BJ (cell line): ENCODE results near the gene NRP1. TPM values are rescaled to one million over a fixed set of nuclear protein-coding genes. Genes with fewer than 3 reads are reported as not detected.

ENCODE experiments used
- CTCF ChIA-PET: fragments of 350-600 bp; formaldehyde crosslinking; extraction: SDS; loops from one replicate; lab custom pipeline; 2021; ENCODE audit warnings: antibody characterized with exemption, inconsistent platforms; lab: Yijun Ruan, JAX
- POLR2A ChIA-PET: fragments of 300-600 bp; sonication (Branson Sonifier 250); formaldehyde crosslinking; extraction: SDS; loops from one replicate; lab custom pipeline; 2021; ENCODE audit warnings: antibody characterized with exemption; lab: Charles Lee
- DNase-seq: peaks from one replicate; pipeline ENCODE4 v3.0.0-alpha.2; 2011; ENCODE audit warnings: low read depth
- H3K27me3 ChIP-seq: 2 replicates; pipeline ENCODE4 v1.6.0; 2011; ENCODE audit warnings: low read length; ENCODE audit not compliant: control insufficient read depth, insufficient read depth
- H3K36me3 ChIP-seq: 2 replicates; pipeline ENCODE4 v1.5.1; 2011; ENCODE audit warnings: low read length; ENCODE audit not compliant: control insufficient read depth, insufficient read depth
- H3K4me3 ChIP-seq: 2 replicates; pipeline ENCODE4 v1.5.1; 2011; ENCODE audit warnings: low read depth, mild to moderate bottlenecking, control low read depth, low read length
- CTCF ChIP-seq: IDR thresholded peaks from 2 replicates; pipeline ENCODE4 v1.5.1; 2011; ENCODE audit warnings: low read depth, mild to moderate bottlenecking, control low read depth, inconsistent platforms, low read length, moderate library complexity; ENCODE audit not compliant: insufficient read depth
- polyA plus RNA-seq: library from polyadenylated mRNA; depleted of rRNA; stranded (reverse); fragments of >200 nt; gene quantifications from 2 replicates; pipeline ENCODE4 v1.2.3, GENCODE V29; 2011

The NRP1 gene
- polyA plus RNA-seq, 1 experiment: 141 TPM

GRCh38 chr10:33352615-33353014, 18.1 kb upstream of the NRP1 start:
- ChIA-PET POLR2A (no interaction called here), CTCF (no interaction called here)
- Histone ChIP-seq H3K27me3 (no peaks in the 10 kb centered on the region), H3K4me3 (no peak overlapping the region), H3K36me3 (no peaks in the 10 kb centered on the region)
- no peak for TF ChIP-seq CTCF
- no peak for DNase-seq

GRCh38 chr10:33352175-33352574, 17.7 kb upstream of the NRP1 start:
- Histone ChIP-seq H3K4me3 (no peak overlapping the region), H3K27me3 (no peaks in the 10 kb centered on the region), H3K36me3 (no peaks in the 10 kb centered on the region)
- POLR2A ChIA-PET: no interaction called here
- DNase-seq: no peak
- CTCF ChIA-PET: no interaction called here
- no peak for TF ChIP-seq CTCF

DNA sequence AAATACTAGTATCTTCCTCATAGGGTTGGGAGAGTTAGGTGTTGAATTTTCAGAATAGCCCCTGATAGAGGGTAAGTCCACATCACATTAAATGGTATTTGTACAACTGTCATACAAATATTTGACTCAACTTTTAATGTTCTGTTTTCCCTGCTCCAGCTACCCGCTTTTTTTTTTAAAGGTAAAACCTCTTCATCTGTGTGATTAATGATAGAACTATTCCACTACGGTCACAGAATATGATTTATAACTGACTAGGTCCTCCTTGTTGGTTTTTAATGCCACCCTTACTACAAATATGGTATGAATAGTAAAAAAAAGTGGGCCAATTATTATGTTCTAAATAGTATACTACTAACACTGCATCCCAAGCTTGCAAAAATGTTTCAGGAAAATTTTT, 15.6 kb upstream of the NRP1 start:
- Histone ChIP-seq H3K36me3 (no peaks in the 10 kb centered on the region), H3K4me3 (no peak overlapping the region), H3K27me3 (no peaks in the 10 kb centered on the region)
- no peak for DNase-seq
- ChIA-PET POLR2A (no interaction called here), CTCF (no interaction called here)
- TF ChIP-seq CTCF: no peak

DNA sequence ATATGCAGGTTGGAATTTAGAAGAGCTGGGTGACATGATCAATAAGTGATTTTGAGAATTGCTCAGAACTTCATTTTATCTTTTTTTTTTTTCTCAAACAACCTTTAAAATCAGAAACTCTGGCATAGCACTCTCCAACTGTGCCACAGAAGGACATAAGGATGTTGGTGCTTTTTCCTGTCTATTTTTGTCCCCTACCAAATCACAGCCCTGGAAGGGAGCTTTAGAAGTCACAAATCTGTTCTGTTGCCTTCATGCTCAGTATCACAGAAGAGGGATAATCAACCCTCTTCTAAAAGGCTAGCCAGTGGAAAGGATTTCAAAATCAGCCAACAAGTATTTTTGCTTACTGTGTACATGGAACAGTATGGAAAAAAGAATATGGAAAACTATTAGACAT, 14.8 kb upstream of the NRP1 start:
- TF ChIP-seq CTCF: no peak
- ChIA-PET CTCF (no interaction called here), POLR2A (no interaction called here)
- no peak overlapping the region for H3K4me3 ChIP-seq
- DNase-seq: no peak
- no peaks in the 10 kb centered on the region for H3K27me3 ChIP-seq
- H3K36me3 ChIP-seq: no peaks in the 10 kb centered on the region

DNA sequence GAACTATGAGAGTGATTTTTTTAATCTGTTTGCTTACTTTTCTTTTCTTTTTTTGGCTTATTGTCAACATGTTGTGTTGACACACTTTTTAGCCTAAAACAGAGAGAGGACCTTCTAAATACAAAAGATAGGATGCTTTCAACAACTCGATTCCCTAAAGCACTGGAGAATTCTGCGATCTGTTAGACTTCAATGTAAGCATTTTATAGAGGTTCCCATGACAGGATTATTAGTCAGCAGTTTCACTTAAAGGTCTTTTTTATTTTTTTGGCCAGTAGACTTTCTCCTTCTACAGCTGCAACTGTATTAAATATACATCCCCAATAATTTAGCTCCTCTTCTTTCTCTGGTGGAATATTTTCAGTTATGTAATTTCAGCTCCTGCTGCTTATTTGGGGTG, 12.7 kb upstream of the NRP1 start:
- Histone ChIP-seq H3K27me3 (no peaks in the 10 kb centered on the region), H3K36me3 (no peaks in the 10 kb centered on the region), H3K4me3 (no peak overlapping the region)
- POLR2A ChIA-PET: no interaction called here
- no peak for DNase-seq
- CTCF ChIA-PET: interaction anchor here (1.6 kb wide), 1 partner anchor 13 kb away, joined by 3 read pairs; the partner anchor contains the start of gene NRP1
- TF ChIP-seq CTCF: no peak
